Fibroblast of skin of scalp (primary cell): ENCODE data around the gene NRG2.

Experiments
- DNase-seq: peaks from one replicate; pipeline ENCODE4 v3.0.0-alpha.2; 2013

The NRG2 gene

DNA sequence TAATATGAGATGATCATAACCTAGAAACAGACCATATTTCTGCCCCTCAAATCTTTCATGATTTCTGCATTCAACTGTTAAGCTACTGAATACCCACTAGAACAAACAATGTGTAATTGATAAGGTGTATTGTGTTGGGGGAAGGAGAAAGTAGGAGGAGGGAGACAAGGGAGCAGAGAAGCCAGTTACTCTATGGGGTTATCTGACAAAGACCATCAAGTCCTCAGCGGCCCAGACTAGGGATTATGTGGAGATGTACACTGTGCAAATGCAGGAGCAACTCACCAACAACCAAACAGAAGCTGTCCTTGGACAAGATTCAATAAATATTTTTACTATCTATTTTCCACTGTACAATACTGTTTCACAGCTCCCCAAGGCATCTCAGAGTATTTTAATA lies 2.7 kb downstream of the NRG2 start:
- DNase-seq: no peak

DNA sequence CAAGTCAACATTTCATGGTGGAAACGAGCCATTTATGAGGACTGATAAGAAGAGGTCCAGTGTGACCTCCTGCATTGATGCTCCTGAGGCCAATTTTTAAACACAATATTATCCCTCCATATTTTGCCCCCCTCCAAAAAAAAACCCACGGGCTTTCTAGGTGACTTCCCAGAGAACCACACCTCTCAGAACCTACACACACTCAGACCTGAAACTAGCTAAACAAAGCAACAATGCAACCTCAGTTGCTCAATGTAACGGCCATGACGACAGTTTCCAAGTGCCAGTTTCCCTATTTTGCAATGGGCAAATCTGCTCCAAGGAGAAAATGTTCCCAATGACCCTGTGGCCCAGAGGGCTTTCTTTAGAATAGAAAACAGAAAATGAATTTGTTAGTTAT lies 3.5 kb downstream of the NRG2 start:
- DNase-seq: no peak

DNA sequence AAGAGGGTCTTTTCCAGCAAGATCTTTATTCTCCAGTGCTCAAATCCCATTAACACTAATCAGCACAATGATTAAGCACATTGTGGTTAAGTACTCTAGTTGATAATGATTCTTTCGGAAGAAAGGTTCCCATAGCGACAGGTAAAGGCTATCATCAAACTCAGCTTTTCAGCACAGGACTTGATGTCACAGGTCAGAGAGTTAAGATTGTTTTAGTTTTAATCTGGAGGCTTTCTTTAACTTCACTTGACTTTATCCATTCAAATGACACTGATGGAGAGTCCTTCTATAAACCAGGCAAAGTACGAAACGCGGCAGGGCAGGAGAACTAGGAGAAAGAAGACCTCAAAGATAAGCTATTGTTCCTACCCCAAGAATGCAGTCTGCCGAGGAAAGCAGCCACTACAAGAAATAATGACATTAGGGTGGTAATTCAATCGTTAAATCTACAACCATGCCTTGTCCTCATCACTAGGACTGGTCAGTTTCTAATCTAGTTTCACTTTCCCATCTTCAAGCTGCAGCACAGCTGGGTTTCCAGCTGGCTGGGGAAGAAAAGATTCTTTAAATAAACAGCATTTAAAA lies 4.6 kb downstream of the NRG2 start:
- peak; percentile 20 for DNase-seq

DNA sequence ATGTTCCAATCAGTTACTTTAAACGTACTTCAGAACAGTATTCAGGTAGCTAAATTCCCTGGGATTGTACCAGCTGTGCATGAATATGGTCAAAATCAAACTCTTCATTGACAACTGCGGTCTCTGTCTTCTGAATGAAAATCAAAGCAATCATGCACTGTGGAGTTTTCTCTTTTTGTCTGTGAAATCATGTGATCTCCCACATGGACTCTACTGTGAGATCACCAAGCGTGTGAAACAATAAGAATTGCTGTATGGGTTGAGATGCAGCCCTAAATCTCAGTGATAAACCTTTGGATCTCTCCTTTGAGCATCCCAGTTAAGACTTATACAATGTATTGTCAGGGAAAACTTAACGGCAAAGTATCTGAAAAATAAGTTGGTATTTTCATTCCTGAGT lies 6.1 kb downstream of the NRG2 start:
- DNase-seq: no peak

DNA sequence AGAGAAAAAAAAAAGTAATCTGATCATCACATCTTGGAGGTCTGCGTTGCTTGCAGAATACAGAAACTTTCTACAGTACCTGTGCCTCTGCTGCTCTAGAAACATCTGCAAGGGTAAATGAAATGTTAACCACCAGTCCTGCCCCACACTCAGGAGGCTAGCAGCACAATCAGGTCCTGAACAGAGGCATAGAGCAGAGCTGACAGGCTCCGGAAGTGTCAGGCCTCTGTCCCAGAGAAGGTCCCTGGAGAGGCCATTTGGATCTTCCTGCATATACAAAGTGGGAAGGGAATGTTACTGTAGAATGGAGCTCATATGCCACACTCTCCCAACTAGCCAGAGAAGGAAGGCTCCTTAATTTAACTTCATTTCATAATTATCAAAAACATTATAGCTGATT lies 7.2 kb downstream of the NRG2 start:
- DNase-seq: no peak

DNA sequence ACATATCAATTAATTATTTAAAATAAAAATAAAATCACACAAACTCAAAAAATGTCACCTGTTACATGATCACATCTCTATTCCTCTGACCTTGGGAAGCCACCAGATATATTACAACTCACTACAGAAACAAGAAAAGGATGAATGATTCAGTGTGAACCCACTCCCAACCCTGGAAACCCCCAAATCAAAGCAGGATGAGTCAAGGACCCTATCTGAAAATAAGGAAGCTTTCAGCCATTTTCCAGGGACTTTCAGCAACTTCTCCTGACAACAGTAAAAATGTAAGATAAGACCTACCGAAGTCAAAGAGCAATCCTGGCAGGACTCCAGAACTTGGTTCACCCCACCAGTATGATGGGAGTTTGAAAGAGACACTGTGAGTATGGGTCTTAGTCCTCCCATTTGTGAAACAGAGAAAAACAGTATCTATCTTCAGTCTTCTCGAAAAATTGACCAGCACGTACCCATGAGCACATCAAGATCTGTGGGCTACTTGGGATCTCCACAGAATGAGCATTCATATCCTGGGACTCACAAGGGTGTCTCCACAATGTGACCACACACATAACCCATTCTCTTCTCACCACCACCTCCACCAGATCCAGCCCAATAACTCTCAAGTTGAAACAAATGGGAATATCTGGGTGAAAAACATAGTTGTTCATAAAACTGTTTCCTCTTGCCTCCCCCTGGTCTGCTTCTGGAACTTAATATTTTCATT lies 9.9 kb downstream of the NRG2 start:
- DNase-seq: no peak

DNA sequence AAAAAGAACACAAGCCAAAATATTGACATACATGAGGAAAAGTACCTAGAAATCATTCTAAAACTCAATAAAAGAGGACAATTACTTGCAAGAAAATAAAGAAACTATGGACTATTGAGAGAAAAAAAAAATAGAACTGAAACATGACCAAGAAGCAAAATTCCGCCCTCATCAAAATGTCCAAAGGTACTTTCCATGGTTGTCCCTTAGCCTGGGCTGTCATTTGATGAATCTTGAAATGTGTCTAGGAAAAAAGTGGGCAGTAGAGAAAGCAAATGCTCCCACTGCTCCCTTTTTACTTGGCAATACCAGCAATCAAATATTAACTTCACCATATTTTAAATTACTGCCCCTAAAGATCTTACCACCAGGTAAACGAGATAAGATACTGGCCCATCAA lies 10.8 kb downstream of the NRG2 start:
- DNase-seq: no peak

DNA sequence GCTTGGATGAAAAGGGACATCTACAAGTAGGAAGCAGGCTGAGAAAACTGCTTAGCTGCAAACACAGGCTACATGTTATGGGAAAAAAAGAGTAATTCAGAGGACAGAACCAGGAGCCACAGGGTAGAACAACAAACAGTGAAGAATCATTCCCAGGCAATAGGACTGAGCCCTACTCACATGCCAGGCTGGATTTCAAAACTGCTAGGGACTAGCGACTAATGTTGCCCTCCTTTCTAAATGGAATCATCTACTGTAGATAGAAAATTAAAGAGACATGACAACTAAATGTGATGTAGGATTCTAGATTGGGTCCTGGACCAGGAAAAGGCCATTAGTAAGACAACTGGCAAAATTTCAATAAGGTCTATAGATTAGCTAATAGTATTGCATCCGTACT lies 15.3 kb downstream of the NRG2 start:
- DNase-seq: no peak

DNA sequence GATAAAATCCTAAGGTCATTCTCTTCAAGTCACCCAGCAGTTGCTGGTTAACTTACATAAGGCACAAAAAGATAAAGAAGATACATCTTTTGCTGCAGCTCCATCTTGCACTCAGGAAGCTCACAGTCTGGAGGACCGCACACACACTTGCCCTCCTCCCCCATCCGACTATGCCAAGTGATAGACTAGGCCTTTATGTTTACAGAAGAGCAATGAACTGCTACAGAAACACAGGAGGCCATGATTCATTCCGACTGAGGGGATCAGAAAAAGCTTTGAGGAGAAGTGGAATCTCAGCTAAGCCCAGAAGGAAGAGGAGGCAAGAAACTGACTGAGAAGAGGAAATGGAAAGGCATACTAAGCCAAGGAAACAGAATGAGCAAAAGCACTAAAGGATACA lies 17.4 kb downstream of the NRG2 start:
- DNase-seq: no peak

DNA sequence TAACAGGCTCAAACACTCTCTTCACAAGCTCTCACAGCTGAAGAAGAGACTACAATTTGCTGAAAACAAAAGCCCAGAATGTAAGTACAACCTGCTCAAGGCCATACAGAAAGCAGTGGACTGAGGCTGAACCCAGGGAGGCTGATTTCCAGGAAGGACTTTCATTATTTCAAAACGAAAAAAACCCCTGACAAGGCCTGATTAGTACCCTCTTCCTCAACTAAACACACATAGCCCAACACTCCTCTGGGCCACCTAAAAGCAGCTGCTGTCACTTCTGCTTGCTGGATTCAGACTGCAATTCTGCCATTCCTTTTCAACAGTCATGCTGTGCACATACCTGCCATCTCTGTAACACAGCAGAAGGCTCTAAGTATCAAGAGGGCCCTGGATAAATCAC lies 18.2 kb downstream of the NRG2 start:
- DNase-seq: no peak

DNA sequence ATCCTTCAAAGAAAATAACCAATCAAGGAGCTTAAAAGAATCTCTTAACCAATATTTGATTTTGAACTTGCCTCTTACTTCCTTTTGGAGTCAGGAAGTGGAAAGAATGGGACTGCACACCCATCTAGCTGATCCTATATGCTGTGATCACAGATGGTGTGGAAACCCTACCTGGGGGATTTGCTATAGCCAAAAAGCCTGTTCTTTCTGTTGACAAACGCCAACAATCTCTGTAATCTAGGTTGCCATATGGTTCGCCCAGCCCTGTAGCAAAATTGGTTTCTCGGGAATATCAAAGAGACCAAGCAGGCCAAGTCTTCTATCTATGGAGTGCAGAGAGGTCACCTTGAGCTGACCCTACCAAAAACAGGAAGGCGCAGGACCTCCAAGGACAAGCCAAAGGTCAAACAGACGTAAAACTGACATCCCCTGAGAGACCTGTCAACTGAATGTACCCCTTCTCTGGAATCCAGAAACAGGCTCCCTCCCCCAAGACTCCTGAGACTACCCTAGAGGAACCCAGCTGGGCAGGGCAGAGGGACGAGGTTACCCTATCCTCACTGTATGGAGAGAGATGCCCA lies 19.4 kb downstream of the NRG2 start:
- DNase-seq: no peak

DNA sequence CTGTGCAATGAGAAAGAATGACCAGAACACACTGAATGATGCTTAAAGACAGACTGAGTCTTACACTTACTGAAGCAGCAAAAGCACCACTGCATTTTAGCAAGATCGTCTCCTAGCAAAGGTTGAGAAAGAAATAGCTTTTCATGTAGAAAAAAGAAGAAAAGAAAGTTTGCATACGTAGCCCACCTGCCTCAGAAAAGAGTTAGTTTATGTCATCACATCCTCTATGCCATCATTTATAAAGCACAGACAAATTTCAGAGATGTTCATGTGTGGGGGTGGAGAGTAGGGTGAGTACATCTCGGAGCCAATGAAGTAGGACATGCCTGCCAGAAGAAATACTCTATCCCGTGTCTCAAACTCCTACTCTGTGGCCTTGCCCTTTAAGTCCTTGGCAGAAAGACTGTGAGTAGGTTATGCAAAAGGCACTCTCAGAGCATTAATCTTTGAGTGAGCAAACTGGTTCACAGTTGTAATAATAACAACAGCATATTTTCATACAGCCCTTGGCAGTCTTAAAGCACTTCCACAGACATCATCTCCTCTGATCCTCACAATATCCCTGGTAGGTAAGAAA lies 22.4 kb downstream of the NRG2 start:
- no peak for DNase-seq

DNA sequence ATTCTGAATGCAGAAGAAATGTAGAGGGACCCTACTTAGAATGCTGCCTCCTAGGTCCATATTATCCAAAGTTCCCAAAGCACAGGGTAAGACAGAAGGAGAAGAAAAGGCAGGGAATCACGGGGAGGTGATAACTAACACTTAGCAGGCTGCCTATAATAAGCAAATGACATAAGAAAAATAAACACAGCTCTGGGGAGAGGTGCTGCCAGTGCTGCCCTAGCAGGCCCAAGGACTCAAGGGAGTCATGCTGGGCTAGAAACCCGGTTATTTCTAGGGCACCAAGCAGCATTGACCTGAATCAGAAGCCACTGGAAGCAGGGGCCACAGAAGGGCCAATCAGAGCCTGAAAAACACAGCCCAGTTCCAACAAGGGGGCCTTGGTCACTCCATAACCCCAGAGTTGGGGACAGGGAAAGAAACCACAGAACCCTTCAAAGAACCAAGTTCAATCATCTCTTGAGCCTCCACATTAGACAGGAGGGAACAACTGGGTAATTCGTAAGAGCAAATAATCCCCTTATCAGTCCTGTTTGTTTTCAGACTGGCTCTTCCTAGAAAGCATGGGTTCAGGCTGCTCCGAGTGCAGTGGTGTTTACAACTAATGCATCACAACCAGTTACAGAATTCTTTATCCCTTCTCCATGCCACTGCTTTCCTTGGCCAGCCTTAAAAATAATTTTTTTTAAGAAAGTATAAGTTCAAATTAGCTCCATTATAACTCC lies 24.0 kb downstream of the NRG2 start:
- DNase-seq: no peak

DNA sequence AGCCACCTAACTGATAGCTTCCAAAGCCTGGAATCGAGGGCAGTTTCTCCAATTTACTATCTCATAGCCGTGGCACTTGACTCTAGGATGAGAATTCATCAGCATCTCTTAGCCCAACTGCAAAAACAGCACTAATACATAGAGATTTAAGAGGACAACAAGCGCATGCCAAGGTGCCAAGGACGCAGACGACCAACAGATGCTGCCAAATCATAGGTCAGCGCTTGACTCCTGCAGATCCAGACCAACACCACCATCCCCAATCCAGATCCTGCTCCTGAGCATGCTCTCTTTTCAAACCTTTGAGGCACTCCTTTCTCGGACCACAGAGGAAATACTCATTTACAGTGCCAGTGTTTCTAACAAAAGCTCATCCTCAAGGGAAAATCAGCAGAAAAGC lies 24.6 kb downstream of the NRG2 start:
- DNase-seq: no peak

DNA sequence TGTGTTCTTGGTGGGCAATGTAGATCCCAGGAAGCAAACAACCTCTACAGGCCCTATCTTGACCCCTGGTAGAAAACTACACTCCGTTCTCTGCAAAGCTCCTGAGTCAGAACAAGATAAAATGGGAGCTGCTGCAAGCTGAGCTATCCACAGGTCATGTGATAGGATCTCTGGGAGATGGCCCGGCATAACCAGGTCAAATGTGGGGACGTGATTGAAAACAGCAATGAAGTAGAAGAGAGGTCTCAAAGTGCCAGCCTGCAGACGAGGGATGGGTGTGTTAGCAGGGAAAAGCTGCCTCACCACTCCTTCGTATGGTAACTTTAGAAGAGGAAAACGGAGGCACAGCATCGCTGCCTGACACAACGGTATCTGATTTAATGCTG lies 25.0 kb downstream of the NRG2 start:
- DNase-seq: no peak

DNA sequence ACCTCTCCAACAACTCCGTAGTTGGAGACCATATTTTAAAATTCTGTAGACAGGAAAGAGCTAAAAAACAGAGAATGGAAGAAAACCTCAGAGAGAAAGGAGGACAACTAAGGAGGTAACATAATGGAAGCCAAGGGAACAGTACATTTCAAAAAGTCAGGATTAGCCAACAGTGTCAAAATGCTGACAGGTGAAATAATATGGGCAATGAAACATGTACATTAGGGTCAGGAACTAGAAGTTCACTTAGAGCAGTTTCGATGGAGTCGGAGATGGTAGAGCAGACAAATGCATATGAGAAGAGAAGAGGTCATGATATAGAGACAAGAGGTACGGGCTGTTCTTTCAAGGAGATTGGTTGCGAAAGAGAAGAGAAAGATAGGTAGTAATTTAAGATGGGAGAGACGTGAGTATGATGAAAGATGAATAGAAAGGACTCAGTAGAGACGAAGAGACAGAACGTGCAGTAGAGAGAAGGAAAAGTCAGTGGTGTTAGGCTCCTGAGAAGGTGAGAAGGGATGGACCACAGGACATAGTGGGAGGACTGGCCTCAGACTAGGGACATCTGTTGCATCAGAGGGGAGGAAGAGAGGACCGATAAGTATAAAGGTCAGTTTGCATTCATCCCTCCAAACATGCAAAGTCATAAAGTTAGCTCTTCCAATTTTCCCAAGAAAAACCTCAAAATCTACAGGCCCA lies 25.6 kb downstream of the NRG2 start:
- DNase-seq: no peak

DNA sequence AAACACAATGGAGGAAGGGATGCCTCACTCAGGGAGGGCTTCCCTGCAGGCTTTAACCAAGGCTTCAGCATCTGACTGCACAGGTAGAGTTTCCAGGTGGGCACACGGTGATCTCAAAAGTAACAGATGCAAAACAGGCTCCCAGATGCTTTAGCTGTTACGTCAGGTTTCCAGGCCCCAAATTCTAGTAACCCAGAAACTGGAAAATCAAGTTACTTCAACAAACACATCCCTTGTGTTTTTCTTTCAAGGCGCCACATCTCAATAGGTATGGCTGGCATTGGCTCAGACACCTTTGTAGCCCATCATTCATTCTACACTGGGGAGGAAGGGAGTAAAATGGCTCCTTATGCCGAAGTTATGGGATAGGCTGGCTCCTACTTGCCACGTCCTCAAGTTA lies 27.4 kb downstream of the NRG2 start:
- DNase-seq: no peak

DNA sequence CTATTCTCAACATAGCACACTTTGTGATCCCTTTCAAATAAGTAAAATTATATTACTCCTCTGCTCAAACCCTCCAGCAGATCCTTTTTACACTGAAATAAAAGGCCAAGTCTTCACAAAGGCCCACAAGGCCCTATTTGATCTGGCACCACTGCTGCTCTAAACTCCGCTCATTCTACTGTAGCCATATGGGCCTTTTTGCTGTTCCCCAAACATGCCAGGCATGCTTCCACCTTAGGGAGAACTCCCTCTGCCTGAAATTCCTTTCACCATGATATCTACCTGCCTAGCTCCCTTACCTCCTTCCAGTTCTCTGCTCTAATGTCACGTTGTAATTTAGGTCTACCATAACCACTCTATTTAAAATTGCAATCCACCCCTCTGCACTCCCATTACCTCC lies 28.3 kb downstream of the NRG2 start:
- no peak for DNase-seq

DNA sequence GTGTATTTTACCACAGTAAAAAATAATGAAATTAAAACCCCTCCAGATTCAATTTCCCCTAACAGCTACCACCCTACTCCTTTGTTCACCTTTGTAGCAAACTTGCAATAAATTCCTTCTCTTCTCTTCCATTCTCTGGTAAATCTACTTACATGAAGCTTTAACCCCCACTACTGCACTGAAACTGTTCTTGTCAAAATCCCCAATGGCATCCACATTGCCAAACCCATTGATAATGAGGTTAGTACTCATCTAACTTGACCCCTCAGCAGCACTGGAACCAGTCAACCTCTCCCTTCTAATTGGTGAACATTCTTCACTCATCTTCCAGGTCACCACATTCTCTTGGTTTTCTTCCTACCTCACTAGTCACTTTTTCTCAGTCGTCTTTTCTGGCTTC lies 29.6 kb downstream of the NRG2 start:
- DNase-seq: no peak

DNA sequence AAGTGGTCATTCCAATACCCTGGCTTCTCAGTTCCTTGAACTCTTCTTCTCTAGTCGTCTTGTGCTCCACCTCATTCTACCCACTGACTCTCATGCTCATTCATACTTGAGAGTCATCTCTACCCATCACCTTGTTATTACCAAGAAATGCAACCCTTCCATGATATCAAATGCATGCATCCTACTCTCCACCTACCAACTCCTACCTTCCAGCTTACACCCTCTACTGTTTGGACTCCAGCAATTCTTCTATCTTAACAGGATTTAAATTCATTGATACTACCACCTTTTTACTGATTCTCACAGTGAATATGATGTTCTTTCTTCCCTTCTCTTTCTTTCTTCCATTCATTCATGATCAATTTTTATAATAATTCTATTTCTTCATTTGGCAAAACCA lies 30.7 kb downstream of the NRG2 start:
- no peak for DNase-seq

DNA sequence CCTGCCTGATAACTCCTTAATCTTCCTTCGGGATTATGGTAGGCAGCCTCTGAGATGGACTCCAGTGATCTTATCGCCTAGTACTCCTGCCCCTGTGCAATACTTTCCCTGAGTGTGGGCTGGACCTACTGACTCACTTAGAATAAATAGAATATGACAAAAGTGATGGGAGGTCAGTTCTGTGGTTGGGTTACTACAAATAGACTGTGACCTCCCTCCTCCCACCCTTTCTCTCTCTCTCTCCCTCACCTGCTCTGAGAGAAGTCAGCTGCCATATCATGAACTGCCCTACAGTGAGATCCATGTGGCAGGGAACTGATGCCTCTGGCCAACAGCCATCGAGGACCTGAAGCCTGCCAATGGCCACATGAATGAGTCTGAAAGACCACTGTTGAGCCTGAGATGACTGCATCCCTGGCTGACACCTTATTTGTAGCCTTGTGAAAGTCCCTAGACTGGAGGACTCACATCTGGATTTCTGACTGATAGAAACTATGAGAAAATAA lies 31.7 kb downstream of the NRG2 start:
- DNase-seq: no peak

DNA sequence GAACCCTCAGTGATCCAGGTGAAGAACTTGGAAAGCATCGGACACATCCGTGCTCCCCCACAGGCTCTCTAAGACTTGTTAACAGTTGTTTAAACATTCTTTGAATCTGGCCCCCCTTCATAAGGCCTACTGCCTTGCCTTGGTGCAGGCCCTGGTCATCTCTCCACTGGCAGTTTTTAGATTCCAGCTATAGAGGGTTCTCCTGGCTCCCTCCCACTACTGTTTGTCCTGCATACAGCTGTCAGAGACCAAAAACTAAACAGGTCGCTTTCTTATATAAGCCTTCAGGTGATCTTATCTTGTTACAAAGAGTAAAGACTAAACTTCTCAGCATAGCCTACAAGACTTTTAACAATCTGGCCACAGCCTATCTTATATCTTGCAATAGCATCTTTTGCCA lies 32.3 kb downstream of the NRG2 start:
- no peak for DNase-seq

DNA sequence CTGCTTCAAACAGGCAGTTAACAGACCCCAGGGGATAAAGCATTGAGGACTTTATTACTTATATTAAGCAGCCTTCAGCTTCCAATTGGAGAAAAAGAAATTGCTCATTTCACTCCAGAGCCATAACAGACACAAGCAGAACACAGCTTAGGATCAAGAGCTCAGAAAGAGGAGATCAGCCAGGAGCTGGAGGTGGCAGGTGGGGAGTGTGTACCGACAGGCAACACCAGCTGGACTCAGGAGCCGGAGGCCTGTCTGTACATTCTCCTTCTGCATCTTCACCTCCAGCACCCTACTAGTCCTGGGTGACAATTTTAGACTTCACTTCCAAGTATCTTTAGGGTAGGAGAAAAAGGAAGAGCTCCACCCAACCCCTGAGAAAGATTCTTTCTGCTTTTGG lies 35.8 kb downstream of the NRG2 start:
- no peak for DNase-seq
